Stomach (tissue), 9 donors: ENCODE results near the gene PFKFB3. TPM values are rescaled to one million over a fixed set of nuclear protein-coding genes. Genes with fewer than 3 reads are reported as not detected.

Experiments
- DNase-seq, 2 donors: peaks; one replicate each; pipeline versions ENCODE4 v3.0.0 to v3.0.0-alpha.2; 2013 to 2019
- H3K27ac ChIP-seq, 5 donors: fragments of 200-600 bp in 4 of 5; sonication (generic) in 4 of 5; one replicate each; pipeline ENCODE4 v1.5.1; 2013 to 2019; ENCODE audit warnings: mild to moderate bottlenecking in 1 of 5, moderate library complexity in 1 of 5
- H3K27me3 ChIP-seq, 3 donors: fragments of 200-600 bp; sonication (generic); one replicate each; pipeline ENCODE4 v1.5.1; 2017 to 2019; ENCODE audit warnings: mixed run types in 1 of 3
- H3K36me3 ChIP-seq, 4 donors: fragments of 200-600 bp; sonication (generic); 1 replicate in 3 of 4; 2 replicates in 1 of 4; pipeline ENCODE4 v1.5.1; 2016 to 2019
- H3K4me1 ChIP-seq, 4 donors: fragments of 200-600 bp; sonication (generic); one replicate each; pipeline ENCODE4 v1.5.1; 2016 to 2019
- H3K4me3 ChIP-seq, 4 donors: fragments of 200-600 bp; sonication (generic) in 3 of 4; one replicate each; pipeline ENCODE4 v1.5.1; 2016 to 2019; ENCODE audit warnings: mild to moderate bottlenecking in 1 of 4
- H3K9me3 ChIP-seq, 4 donors: fragments of 200-600 bp; sonication (generic); one replicate each; pipeline ENCODE4 v1.5.1; 2016 to 2019
- CTCF ChIP-seq, 7 experiments: fragments of 450-650 bp in 4 of 7; fragments of 200-600 bp in 3 of 7; sonication (generic) in 3 of 7; IDR thresholded peaks; one replicate each; pipeline ENCODE4 v1.5.1; 2016 to 2019; ENCODE audit warnings: antibody characterized with exemption in 7 of 7, control low read depth in 2 of 7, mild to moderate bottlenecking in 1 of 7
- EP300 ChIP-seq: sonication (generic); formaldehyde crosslinking; IDR thresholded peaks from one replicate; pipeline ENCODE4 v1.6.1; 2017; ENCODE audit warnings: antibody characterized with exemption
- POLR2A ChIP-seq, 4 donors: fragments of 450-650 bp; IDR thresholded peaks; one replicate each; pipeline ENCODE4 v1.6.1; 2016; ENCODE audit warnings: antibody characterized with exemption in 4 of 4, control low read depth in 2 of 4, mild to moderate bottlenecking in 1 of 4, moderate library complexity in 1 of 4
- POLR2AphosphoS5 ChIP-seq, 3 donors: sonication (generic); formaldehyde crosslinking; IDR thresholded peaks; one replicate each; pipeline ENCODE4 v1.6.1; 2016; ENCODE audit warnings: antibody characterized with exemption in 3 of 3
- WGBS, 5 donors: extraction: QIAGEN DNeasy Blood & Tissue Kit in 3 of 5; methylation state at CpG; one replicate each; pipeline versions ENCODE4 v1.1.5 to v1.1.7; 2013 to 2018; 5-methylcytosine and 5-hydroxymethylcytosine counted together
- intact Hi-C: fragments of 100-400 bp; cut with DNase I; formaldehyde crosslinking; loops from one replicate; pipeline ENCODE4 v1.15.1; 2023; ENCODE audit warnings: low total_unique reads
- polyA plus RNA-seq, 3 donors: library from polyadenylated mRNA; stranded (reverse); fragments of 200-250 nt; gene quantifications; one replicate each; pipeline ENCODE4 v1.2.3, GENCODE V29; 2013
- total RNA-seq, 5 donors: library from RNA; depleted of rRNA; stranded (reverse); fragments of >200 nt; gene quantifications; one replicate each; pipeline versions ENCODE4 v1.1.0 to v1.2.3, GENCODE V29; 2014 to 2016
- donor health status: healthy with polysubstance abuse.
- donor health status: Bipolar disorder and iron deficiency.
- donor health status: healthy.

Gene PFKFB3
- total and polyA plus RNA-seq, 8 donors: 17.7 to 199 (median 38.0) TPM

GRCh38 chr10:6207658-6208057 lies 4.9 kb downstream of the PFKFB3 start:
- DNase-seq: no peak
- Histone ChIP-seq H3K4me1 (peaks cover 21 to 63% (median 39%) of the 10 kb centered on the region in 4 donors), H3K27ac (peak overlapping the region in 2 of 5 donors; percentile 15 to 27), H3K9me3 (no peaks in the 10 kb centered on the region), H3K27me3 (no peaks in the 10 kb centered on the region), H3K36me3 (peaks cover 0 to 9% (median 0%) of the 10 kb centered on the region in 4 donors), H3K4me3 (no peak overlapping the region)
- TF ChIP-seq POLR2A (IDR thresholded peaks at IDR 0.05) (no peak), POLR2AphosphoS5 (IDR thresholded peaks at IDR 0.05) (no peak), EP300 (no peak), CTCF (IDR thresholded peaks at IDR 0.05) (no peak)
- intact Hi-C loops: loop anchor here (10.0 kb wide), 1 partner anchor 187 kb away; no protein-coding TSS in a partner anchor
- 87 to 96% (median 91%) methylated on average over 4 of the region's 4 CpGs for WGBS, 5 donors

DNA sequence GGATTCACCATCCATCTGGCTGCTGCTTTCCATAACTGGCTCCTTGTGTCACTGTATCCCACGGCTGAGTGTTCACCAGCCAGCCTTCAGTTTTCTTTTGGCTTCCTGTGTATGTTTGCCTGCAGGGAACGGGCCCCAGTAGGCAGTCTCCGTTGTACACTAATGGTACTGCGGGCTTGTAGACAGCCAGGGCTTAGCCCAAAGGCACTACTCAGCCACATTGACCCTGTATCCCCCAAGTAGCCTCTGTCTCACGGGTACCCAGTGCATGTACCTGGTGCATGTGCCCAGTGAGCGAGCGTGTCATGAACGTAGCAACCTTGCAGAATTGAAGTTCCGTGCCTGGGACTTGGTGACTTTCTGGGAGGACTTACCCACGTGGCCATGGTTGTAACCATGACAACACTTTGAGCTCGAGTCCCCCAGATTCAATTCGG lies 6.1 kb downstream of the PFKFB3 start:
- DNase-seq: no peak
- Histone ChIP-seq H3K4me3 (no peak overlapping the region), H3K27ac (peak overlapping the region in 2 of 5 donors; percentile 15 to 27), H3K36me3 (peaks cover 6 to 18% (median 7%) of the 10 kb centered on the region in 4 donors), H3K9me3 (no peaks in the 10 kb centered on the region), H3K27me3 (no peaks in the 10 kb centered on the region), H3K4me1 (peaks cover 21 to 66% (median 35%) of the 10 kb centered on the region in 4 donors)
- intact Hi-C loops: loop anchor here (10.0 kb wide), 1 partner anchor 186 kb away; no protein-coding TSS in a partner anchor
- WGBS, 5 donors: 65 to 75% (median 68%) methylated on average over 12 of the region's 12 CpGs
- TF ChIP-seq EP300 (no peak), POLR2A (IDR thresholded peaks at IDR 0.05) (no peak), CTCF (IDR thresholded peaks at IDR 0.05) (no peak), POLR2AphosphoS5 (IDR thresholded peaks at IDR 0.05) (no peak)

DNA sequence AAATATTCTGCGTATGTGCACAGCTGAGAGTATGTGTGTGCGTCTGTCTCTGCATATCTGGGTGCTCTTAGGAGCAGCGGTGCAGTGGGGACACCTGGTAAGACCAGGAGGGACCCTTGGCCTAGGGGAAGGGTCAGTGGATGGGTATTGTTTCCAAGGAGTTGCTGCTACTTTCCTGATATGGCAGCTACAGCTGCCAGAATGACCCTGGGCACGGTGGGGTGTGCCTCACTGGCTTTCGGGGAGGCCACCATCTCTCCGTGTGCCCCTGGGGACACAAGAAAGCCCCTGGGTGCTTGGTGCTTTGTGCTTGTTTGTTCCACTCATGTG lies 8.6 kb downstream of the PFKFB3 start:
- Histone ChIP-seq H3K4me1 (peaks cover 9 to 47% (median 23%) of the 10 kb centered on the region in 4 donors), H3K9me3 (no peaks in the 10 kb centered on the region), H3K36me3 (peaks cover 31 to 43% (median 31%) of the 10 kb centered on the region in 4 donors), H3K4me3 (no peak overlapping the region), H3K27ac (peak overlapping the region in 4 of 5 donors; percentile 52 to 75 (median 66)), H3K27me3 (no peaks in the 10 kb centered on the region)
- DNase-seq: no peak
- intact Hi-C loops: loop anchor here (10.0 kb wide), 1 partner anchor 107 kb away; no protein-coding TSS in a partner anchor
- 75 to 88% (median 82%) methylated on average over 6 of the region's 6 CpGs for WGBS, 5 donors
- TF ChIP-seq POLR2AphosphoS5 (IDR thresholded peaks at IDR 0.05) (no peak), CTCF (IDR thresholded peaks at IDR 0.05) (no peak), EP300 (no peak), POLR2A (IDR thresholded peaks at IDR 0.05) (no peak)

- DNase-seq: peak in 1 of 2 donors; percentile 76
- no peak for TF ChIP-seq POLR2A (IDR thresholded peaks at IDR 0.05)
- TF ChIP-seq POLR2AphosphoS5 (IDR thresholded peaks at IDR 0.05): peak in 2 of 3 donors; percentile 42 to 43
- no peak for TF ChIP-seq CTCF (IDR thresholded peaks at IDR 0.05)
- TF ChIP-seq EP300: no peak
- intact Hi-C loops: loop anchor here (10.0 kb wide), 1 partner anchor 107 kb away; no protein-coding TSS in a partner anchor
- WGBS, 5 donors: 60 to 77% (median 72%) methylated on average over 21 to 30 of the region's 30 CpGs
- peaks cover 37 to 49% (median 38%) of the 10 kb centered on the region in 4 donors for H3K36me3 ChIP-seq
- H3K9me3 ChIP-seq: no peaks in the 10 kb centered on the region
- H3K4me1 ChIP-seq: peaks cover 9 to 47% (median 23%) of the 10 kb centered on the region in 4 donors
- H3K27ac ChIP-seq: peak overlapping the region in 4 of 5 donors; percentile 52 to 75 (median 66)
- H3K4me3 ChIP-seq: no peak overlapping the region
- H3K27me3 ChIP-seq: no peaks in the 10 kb centered on the region
Measured at GRCh38 chr10:6211671-6212635, 9.2 kb downstream of the PFKFB3 start.
